ENCODE measurements around the gene SCNN1A. TPM values are rescaled to one million over a fixed set of nuclear protein-coding genes. Genes with fewer than 3 reads are reported as not detected.

SCNN1A gene
- polyA plus RNA-seq, 1 donor: 25.7 TPM

- H3K27ac ChIP-seq (ENCODE audit: low read length): no peak overlapping the region
- no peak for DNase-seq
- H3K27me3 ChIP-seq (ENCODE audit: control insufficient read depth, insufficient read depth, low read length): no peaks in the 10 kb centered on the region
- no peak overlapping the region for H3K4me3 ChIP-seq (ENCODE audit: low read length)
- H3K4me1 ChIP-seq (ENCODE audit: control insufficient read depth, insufficient read depth, low read length): peaks cover 25% of the 10 kb centered on the region
- peaks cover 4% of the 10 kb centered on the region for H3K9me3 ChIP-seq (ENCODE audit: control insufficient read depth, low read depth, low read length)
- WGBS (ENCODE audit: insufficient coverage, low lambda C conversion rate): no CpG with 5 or more reads among the region's 11 CpGs
- peaks cover 43% of the 10 kb centered on the region for H3K36me3 ChIP-seq (ENCODE audit: control insufficient read depth, insufficient read depth, low read length)
These were observed 10.7 kb upstream of the SCNN1A start for GRCh38 chr12:6386038-6386437.

- Histone ChIP-seq H3K27ac (ENCODE audit: low read length) (peak overlapping the region; percentile 92), H3K27me3 (ENCODE audit: control insufficient read depth, insufficient read depth, low read length) (no peaks in the 10 kb centered on the region), H3K4me1 (ENCODE audit: control insufficient read depth, insufficient read depth, low read length) (peaks cover 25% of the 10 kb centered on the region), H3K4me3 (ENCODE audit: low read length) (peak overlapping the region; percentile 75), H3K36me3 (ENCODE audit: control insufficient read depth, insufficient read depth, low read length) (peaks cover 34% of the 10 kb centered on the region), H3K9me3 (ENCODE audit: control insufficient read depth, low read depth, low read length) (peaks cover 4% of the 10 kb centered on the region)
- peak in 1 of 2 donors; percentile 43 for DNase-seq
- WGBS (ENCODE audit: insufficient coverage, low lambda C conversion rate): no CpG with 5 or more reads among the region's 36 CpGs
These were observed 9.4 kb upstream of the SCNN1A start for GRCh38 chr12:6384499-6385436.

DNA sequence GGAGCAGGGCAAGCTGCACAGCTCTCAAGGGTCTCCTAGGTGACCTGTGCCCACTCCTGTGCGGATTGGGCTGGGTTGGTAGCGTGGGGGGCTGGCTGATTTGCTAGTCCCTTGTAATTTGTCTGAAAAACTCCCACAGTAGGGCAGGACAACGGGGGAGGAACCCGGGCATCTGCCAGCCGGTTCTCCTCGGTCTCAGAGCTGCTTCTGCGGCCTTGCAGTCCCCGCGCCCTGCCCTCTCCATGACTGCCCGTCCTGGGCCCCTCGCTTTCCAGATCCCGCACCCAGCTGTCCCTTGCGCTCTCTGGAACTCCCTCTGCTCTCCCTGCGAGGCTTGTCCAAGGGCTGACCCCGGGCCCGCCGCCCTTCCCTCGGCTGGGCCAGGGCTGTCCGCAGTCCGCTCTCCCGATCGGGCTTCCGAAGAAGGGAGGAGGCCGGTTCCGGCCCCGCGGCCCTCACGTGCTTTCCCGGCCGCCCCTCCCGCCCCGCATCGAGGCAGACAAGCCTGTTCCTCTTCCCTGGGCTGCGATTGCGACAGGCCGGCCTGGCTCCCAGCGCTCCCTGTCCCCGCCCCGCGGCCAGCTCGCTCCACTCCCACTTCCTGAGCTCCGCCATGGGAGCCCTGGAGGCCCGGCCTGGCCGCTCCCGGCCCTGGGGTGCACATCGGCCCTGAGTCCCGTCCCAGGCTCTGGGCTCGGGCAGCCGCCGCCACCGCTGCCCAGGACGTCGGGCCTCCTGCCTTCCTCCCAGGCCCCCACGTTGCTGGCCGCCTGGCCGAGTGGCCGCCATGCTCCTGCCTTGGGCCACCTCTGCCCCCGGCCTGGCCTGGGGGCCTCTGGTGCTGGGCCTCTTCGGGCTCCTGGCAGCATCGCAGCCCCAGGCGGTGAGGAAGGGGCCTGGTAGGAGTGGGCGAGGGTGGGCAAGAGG is 8.5 kb upstream of the SCNN1A start, which contains the start of gene LTBR:
Gene LTBR, plus strand, starts transcription at position 591 of the 927 bp plus-strand sequence. Its CDS starts 197 bp downstream, at position 788.
- no CpG with 5 or more reads among the region's 62 CpGs for WGBS (ENCODE audit: insufficient coverage, low lambda C conversion rate)
- peaks cover 25% of the 10 kb centered on the region for H3K4me1 ChIP-seq (ENCODE audit: control insufficient read depth, insufficient read depth, low read length)
- H3K27ac ChIP-seq (ENCODE audit: low read length): peak within 1 kb of the TSS; percentile 92
- peak within 1 kb of the TSS; percentile 75 for H3K4me3 ChIP-seq (ENCODE audit: low read length)
- H3K9me3 ChIP-seq (ENCODE audit: control insufficient read depth, low read depth, low read length): peaks cover 4% of the 10 kb centered on the region
- peaks cover 30% of the 10 kb centered on the region for H3K36me3 ChIP-seq (ENCODE audit: control insufficient read depth, insufficient read depth, low read length)
- no peaks in the 10 kb centered on the region for H3K27me3 ChIP-seq (ENCODE audit: control insufficient read depth, insufficient read depth, low read length)
- peak; percentile 93 to 96 for DNase-seq

DNA sequence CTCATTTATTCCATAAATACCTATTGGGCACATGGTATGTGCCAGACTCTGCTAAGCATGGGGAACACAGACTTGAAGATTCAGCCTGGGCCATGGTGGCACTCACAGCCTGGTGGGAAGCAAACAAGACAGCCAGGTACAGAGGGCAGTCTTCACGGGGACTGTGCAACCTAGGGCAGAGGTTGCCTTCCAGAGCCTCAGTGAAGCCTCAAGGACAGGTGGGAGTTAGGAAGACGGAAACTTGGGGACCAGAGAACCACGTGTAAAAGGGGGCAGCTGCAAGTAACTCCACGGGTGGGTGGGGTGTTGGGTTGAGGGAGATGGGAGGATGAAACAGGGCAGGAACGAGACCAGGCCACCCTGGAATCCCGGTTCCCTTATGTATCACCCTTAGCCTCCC is 7.6 kb upstream of the SCNN1A start:
- DNase-seq: peak; percentile 46 to 69
- H3K4me3 ChIP-seq (ENCODE audit: low read length): no peak overlapping the region
- peaks cover 4% of the 10 kb centered on the region for H3K9me3 ChIP-seq (ENCODE audit: control insufficient read depth, low read depth, low read length)
- no peaks in the 10 kb centered on the region for H3K27me3 ChIP-seq (ENCODE audit: control insufficient read depth, insufficient read depth, low read length)
- peak overlapping the region; percentile 92 for H3K27ac ChIP-seq (ENCODE audit: low read length)
- peaks cover 21% of the 10 kb centered on the region for H3K36me3 ChIP-seq (ENCODE audit: control insufficient read depth, insufficient read depth, low read length)
- peaks cover 29% of the 10 kb centered on the region for H3K4me1 ChIP-seq (ENCODE audit: control insufficient read depth, insufficient read depth, low read length)
- WGBS (ENCODE audit: insufficient coverage, low lambda C conversion rate): no CpG with 5 or more reads among the region's 6 CpGs

- DNase-seq: no peak
- Histone ChIP-seq H3K36me3 (ENCODE audit: control insufficient read depth, insufficient read depth, low read length) (peaks cover 15% of the 10 kb centered on the region), H3K9me3 (ENCODE audit: control insufficient read depth, low read depth, low read length) (peaks cover 4% of the 10 kb centered on the region), H3K27ac (ENCODE audit: low read length) (no peak overlapping the region), H3K4me3 (ENCODE audit: low read length) (no peak overlapping the region), H3K27me3 (ENCODE audit: control insufficient read depth, insufficient read depth, low read length) (no peaks in the 10 kb centered on the region), H3K4me1 (ENCODE audit: control insufficient read depth, insufficient read depth, low read length) (peaks cover 35% of the 10 kb centered on the region)
- WGBS (ENCODE audit: insufficient coverage, low lambda C conversion rate): no CpG with 5 or more reads among the region's 7 CpGs
These were observed 7.0 kb upstream of the SCNN1A start for GRCh38 chr12:6382371-6382770.

- H3K9me3 ChIP-seq (ENCODE audit: control insufficient read depth, low read depth, low read length): peaks cover 4% of the 10 kb centered on the region
- no peak for DNase-seq
- no CpG with 5 or more reads among the region's 14 CpGs for WGBS (ENCODE audit: insufficient coverage, low lambda C conversion rate)
- no peaks in the 10 kb centered on the region for H3K27me3 ChIP-seq (ENCODE audit: control insufficient read depth, insufficient read depth, low read length)
- no peak overlapping the region for H3K4me3 ChIP-seq (ENCODE audit: low read length)
- H3K4me1 ChIP-seq (ENCODE audit: control insufficient read depth, insufficient read depth, low read length): peaks cover 55% of the 10 kb centered on the region
- no peaks in the 10 kb centered on the region for H3K36me3 ChIP-seq (ENCODE audit: control insufficient read depth, insufficient read depth, low read length)
- no peak overlapping the region for H3K27ac ChIP-seq (ENCODE audit: low read length)
These were observed 5.1 kb upstream of the SCNN1A start for GRCh38 chr12:6380141-6381121.

GRCh38 chr12:6378709-6379472 is 3.5 kb upstream of the SCNN1A start:
- peak overlapping the region; percentile 7 for H3K27ac ChIP-seq (ENCODE audit: low read length)
- WGBS (ENCODE audit: insufficient coverage, low lambda C conversion rate): 77% methylated on average over 6 of the region's 13 CpGs
- DNase-seq: no peak
- H3K9me3 ChIP-seq (ENCODE audit: control insufficient read depth, low read depth, low read length): no peaks in the 10 kb centered on the region
- no peaks in the 10 kb centered on the region for H3K27me3 ChIP-seq (ENCODE audit: control insufficient read depth, insufficient read depth, low read length)
- no peak overlapping the region for H3K4me3 ChIP-seq (ENCODE audit: low read length)
- no peaks in the 10 kb centered on the region for H3K36me3 ChIP-seq (ENCODE audit: control insufficient read depth, insufficient read depth, low read length)
- H3K4me1 ChIP-seq (ENCODE audit: control insufficient read depth, insufficient read depth, low read length): peaks cover 52% of the 10 kb centered on the region

DNA sequence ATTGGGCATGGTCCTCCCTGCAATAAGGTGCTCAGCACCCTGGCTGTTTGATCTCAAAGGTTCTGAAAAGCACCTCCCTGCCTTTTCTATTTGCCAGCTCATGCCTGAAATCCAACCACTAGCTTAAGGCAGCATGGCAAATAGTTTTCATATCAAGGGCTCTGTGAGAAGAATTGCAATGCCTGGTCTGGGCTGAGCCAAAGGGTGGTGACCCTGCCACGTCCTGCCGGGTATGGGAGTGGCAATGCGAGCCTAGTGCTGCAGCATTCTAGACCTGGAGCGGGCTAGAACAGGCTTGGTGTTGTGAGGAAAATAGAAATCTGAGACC is 2.3 kb upstream of the SCNN1A start:
- Histone ChIP-seq H3K4me1 (ENCODE audit: control insufficient read depth, insufficient read depth, low read length) (peaks cover 46% of the 10 kb centered on the region), H3K4me3 (ENCODE audit: low read length) (no peak overlapping the region), H3K27ac (ENCODE audit: low read length) (peak overlapping the region; percentile 79), H3K27me3 (ENCODE audit: control insufficient read depth, insufficient read depth, low read length) (no peaks in the 10 kb centered on the region), H3K9me3 (ENCODE audit: control insufficient read depth, low read depth, low read length) (no peaks in the 10 kb centered on the region), H3K36me3 (ENCODE audit: control insufficient read depth, insufficient read depth, low read length) (no peaks in the 10 kb centered on the region)
- WGBS (ENCODE audit: insufficient coverage, low lambda C conversion rate): no CpG with 5 or more reads among the region's 4 CpGs
- peak in 1 of 2 donors; percentile 41 for DNase-seq

All from large intestine (tissue), 3 donors.